Astrocyte (in vitro differentiated cells and primary cell): ENCODE measurements around the gene HAPLN3.

Experiments used
- CTCF ChIP-seq: IDR thresholded peaks from 2 replicates; pipeline ENCODE4 v1.5.1; 2011; ENCODE audit warnings: low read depth, mild to moderate bottlenecking, inconsistent platforms, low read length, moderate library complexity; ENCODE audit not compliant: insufficient read depth
- EZH2 ChIP-seq: IDR thresholded peaks from 2 replicates; pipeline ENCODE4 v1.6.1; 2012; ENCODE audit warnings: mild to moderate bottlenecking, low read length, inconsistent platforms; ENCODE audit not compliant: insufficient read depth

- TF ChIP-seq CTCF (no peak), EZH2 (no peak)
These were observed 21.6 kb downstream of the HAPLN3 start for GRCh38 chr15:88873786-88874185.
